ENCODE results near the gene RNASEL.
A peak's percentile ranks its signal among the peaks of the same experiment; 100 is the strongest.

Gene RNASEL

DNA sequence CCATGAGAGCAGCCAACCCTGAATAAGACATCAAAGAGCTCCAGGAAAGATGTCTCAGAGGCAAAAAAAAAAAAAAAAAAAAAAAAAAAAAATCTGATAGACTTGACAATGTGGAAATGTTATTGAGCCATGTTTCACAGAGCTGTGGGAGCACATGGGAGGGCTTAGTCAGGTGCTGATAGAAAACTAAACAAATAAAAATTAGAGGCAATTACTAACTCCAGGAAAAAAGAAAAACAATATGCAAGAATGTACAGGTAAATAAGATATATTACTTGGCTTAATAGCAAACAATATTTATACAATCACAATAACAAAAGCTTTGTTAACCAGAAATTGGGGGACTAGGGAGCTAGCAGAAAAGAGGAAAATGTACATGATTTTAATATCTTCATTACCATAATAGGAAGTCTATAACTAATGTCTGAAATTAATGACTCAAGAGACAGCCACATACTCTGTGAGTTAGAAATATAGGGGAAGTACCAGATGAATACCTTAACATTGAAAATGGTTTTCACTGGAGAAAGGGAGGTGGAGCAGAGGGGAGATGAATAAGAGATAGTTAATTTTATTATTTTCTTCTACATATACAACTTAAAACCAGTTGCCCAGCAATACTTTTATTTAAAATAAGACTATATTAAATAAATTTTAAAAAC, 32.0 kb upstream of the RNASEL start:
- DNase-seq (ENCODE audit: low spot score), result no peak

DNA sequence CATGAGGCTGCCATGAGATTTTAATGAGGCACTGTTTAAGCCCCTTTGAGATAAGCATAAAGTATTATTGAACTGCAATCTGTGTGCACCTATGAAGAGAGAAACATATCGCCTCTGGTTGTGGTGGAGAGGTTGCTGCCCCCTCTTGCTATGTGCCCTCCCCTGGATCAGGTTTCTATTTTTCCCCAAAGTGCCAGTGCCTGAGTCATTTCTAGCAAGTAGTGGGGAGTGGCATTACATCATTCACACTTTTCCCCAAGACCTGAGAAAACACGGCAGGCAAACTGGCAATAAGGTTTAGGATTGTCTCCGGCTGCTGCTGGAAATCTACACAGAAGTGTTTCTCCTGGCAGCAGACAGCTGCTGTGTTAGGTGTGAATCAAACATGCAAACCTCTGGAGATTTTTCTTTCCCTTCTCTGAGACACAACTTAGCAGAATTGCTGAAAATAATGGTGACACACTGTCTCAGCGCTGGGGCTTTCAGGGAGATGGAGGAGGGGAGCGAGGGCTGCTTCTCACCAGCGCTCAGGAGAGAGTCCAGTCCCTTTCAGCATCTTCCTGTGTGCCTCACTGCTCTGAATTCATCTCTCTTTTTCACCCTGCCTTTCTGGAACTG, 28.8 kb upstream of the RNASEL start:
- DNase-seq (ENCODE audit: low spot score), result no peak

DNA sequence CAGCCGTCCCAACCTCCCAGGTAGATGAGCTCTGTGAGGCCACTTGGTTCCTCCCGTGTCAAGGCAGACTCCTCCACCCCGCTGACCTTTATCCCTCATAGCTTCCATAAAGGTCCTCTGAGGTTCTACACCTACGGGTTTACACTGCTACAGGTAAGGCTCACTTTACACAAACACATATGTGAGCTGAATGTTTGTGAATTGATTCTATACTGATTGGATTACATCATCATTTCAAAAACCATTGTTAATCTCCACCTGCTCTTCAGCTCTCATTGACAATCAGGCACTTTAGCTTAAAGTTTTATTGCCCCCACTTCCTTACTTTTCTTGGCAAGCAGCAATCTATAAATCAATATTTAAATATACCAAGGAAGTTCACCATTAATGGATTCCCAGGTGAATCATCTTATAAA, 28.0 kb upstream of the RNASEL start:
- no peak for DNase-seq (ENCODE audit: low spot score)

DNA sequence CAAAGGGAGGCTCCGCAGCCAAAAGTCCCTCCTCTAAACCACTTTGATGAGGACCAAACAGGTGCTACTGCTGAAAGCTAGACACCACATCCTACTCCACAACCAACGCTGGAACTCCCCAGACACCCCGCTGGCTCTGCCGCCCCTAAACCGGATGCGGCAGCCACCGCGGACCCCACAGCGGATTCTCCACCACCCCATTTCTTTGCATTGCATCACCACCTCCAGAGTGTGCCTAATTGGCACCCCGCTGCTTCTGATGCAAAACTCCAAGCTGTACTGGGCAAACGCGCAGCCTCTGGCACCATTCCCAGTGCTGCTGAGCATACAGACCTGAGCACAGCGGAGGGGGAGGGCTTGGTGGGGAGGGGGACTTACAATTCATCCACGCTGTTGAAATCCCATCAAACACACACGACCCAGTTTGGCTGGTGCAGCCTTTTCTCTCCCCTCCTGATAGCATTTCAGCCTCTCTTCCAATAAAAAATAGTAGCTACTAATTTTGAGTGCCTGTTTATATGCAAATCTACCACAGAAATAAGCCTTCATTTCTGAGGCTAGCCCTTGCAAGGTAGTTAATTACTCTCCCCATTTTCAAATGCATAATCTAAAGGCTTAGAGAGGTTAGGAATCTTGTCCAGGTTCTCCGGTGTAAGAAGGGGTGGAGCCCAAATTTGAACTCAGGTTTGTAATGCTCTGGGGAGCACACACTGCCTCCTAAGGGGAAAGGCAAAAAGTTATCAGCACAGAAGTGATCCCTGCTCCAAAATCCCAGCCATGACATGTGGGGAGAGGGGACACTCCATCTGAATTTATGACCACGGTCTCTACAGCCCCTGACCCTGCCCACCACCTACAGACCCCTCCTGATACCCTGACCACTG, 27.3 kb upstream of the RNASEL start:
- DNase-seq (ENCODE audit: low spot score), result peak; percentile 88

- peak; percentile 20 for DNase-seq (ENCODE audit: low spot score)
Measured at GRCh38 chr1:182615468-182616129, 26.5 kb upstream of the RNASEL start.

- DNase-seq (ENCODE audit: low spot score), result peak; percentile 21
Measured at GRCh38 chr1:182614796-182615454, 25.9 kb upstream of the RNASEL start.

- no peak for DNase-seq (ENCODE audit: low spot score)
Measured at GRCh38 chr1:182611787-182612186, 22.7 kb upstream of the RNASEL start.

DNA sequence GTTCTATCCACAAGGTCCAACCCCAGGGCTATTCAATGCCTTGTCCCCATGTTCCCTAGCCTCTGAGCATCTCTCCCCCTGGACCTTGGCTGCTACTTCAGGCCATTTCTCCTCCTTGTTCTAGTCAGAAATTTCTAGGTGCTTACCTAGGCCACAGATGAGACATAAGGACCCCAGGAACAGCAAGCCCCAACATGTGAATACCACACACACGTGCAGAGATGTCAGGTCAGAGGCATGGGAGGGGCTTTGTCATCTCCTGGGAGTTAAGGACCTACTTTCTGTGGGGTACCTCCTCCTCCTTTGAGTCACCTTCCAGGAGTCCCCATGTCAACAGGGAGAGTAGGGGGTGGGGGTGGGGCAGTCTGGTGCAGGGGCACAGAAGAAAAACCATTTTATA, 22.3 kb upstream of the RNASEL start:
- no peak for DNase-seq (ENCODE audit: low spot score)

- DNase-seq (ENCODE audit: low spot score), result no peak
Measured at GRCh38 chr1:182610606-182611194, 21.6 kb upstream of the RNASEL start.

DNA sequence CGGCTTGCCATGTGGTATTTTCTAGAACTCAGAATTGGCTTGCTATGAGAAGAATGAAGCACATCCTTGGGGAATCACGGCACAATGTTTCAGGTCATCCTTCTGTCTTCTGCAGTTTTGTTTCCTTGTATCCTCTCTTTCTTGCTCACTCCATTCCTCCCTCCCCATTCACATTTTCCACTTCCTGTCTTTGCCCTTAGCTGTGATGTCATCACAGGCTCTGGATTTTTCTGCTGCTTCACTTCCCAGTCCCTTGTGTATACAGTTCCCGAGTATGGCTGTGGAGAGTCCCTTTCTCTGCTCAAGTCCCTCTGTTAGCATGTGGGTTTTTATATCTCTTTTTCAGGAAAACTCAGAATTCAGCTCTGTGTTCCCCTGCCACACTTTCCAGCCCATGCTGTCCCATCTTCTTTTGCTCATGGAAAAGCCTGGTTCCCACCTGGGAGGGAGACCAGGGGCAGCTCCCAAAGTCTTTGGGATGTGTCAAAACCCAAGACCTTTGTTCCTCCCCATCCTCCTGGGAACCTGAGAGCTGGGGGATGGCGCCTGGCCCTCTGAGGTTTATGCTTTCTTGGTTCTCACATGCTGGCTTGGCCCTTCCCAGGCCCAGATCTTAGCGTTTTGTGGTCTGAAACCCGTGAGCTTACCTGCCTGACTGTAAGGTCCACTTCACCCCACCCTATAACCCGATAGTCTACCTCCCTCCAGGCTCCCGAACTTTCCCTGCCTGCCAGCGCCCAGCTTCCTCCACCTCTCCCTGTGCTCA, 20.0 kb upstream of the RNASEL start:
- no peak for DNase-seq (ENCODE audit: low spot score)

GRCh38 chr1:182608236-182608635, 19.2 kb upstream of the RNASEL start:
- no peak for DNase-seq (ENCODE audit: low spot score)

DNA sequence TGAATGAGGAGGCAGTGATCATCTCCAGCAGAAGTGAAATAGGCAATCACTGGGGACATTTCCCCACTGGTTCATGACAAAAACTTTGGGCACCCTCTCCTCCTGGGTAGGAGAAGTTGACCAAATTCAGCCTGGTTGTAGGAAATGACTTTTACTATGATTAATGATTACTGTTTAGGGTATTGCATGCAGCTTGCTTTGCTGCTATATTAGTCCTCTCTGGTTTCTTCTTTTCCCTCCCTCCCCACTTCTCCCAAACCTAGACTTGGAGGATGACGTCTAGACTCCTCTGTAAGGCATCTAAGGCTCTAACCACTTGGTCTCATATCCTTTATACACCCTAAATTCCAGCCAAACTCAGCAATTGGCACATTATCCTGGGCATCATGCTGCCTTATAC, 18.5 kb upstream of the RNASEL start:
- DNase-seq (ENCODE audit: low spot score), result no peak

GRCh38 chr1:182604175-182605164, 15.4 kb upstream of the RNASEL start, which contains the start of gene RGS16:
Gene RGS16, minus strand, starts transcription at chr1:182604389. Its CDS starts 130 bp downstream, at chr1:182604259.
- DNase-seq (ENCODE audit: low spot score), result peak; percentile 92

DNA sequence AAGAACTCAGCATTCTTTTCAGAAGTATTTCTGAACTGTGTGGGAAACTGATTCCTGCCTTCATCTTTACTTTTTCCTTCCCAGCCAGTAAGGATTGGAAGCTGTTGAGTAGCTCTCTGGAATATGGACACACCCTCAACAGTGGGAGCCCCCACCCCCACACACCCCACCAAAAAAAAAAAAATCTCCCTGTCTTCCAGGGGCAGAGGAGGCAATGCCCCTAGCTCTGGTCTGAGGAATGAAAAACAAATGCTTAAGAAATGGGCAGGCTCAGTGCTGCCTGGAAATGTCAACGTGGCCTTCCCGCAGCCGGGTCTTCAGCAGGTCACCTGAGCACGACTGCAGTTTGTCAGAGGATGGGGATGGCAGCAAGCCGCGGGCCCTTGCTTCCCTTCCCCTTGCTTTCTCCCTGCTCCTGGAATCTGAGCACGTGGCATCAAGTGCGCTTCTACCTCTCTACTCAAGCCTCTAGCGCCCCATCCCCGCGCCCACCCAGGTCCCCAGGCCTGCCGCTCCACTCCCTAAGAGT, 14.7 kb upstream of the RNASEL start:
- no peak for DNase-seq (ENCODE audit: low spot score)

DNA sequence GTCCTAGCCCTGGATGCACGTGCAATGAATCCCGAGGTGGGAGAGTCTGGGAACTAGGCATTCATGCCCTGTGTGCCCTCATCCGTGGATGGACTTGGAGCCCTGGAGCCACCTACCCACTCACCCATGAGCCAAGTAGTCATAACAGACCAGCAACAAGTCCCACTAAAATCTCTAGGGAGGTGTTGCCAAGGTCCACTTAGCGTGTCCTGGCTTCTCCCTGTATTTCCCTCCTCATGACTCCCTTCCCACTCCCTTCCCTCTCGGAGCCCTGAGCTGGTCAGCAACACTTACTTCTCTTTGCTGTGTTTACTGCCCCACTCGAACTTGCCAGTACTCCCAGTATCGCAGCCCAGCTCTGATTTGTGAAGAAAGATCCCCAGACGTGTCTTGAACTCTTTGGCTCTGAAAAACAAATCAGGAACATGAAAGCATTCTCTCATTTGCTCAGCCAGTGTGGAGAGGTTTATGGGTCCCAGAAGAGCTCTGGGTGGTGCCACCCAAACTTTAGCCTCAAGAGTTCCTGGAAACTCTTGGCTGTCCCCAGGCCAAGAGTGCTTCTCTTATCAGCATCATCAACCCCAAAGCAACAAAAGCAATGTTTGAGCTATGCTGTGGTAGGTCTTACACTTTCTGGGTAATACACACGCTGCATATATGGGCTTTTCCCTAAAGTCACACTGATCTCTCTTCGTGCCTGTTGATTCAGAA, 14.0 kb upstream of the RNASEL start:
- peak; percentile 72 for DNase-seq (ENCODE audit: low spot score)

DNA sequence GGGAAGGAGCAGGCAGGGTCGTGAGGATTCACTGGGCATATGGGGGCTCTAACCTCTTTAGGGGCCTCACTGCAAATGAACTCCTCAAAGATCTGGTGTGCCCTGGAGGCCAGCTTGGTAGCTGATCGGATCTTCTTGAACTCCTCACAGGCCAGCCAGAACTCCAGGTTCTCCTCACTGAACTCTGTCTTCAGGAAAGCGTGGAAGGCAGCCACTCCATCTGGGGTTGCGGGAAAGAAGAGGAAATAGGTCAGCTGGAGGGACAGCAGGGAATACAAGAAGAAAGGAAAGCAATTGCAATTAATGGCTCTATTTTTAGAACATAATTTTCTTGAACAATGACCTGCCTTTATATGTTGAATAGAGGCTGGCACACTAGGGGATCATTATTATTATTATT, 12.9 kb upstream of the RNASEL start:
- no peak for DNase-seq (ENCODE audit: low spot score)

DNA sequence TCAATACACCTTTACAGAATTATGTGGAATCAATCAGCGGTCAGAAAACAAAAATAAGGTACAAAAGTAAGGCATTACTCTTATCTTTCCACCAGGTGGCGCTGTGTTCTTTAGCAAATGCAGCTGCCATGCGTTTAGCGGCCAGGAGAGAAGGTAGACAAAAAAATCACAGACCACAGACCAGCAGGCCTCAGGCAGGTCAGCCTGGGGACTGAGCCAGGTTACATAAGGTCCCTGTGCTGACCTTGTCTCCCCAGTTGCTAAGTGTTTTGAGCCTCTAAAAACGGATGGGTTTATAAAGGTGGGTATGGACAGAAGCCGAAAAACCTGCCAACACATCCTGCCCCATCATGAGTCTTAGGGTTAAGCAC, 12.3 kb upstream of the RNASEL start:
- peak; percentile 78 for DNase-seq (ENCODE audit: low spot score)

DNA sequence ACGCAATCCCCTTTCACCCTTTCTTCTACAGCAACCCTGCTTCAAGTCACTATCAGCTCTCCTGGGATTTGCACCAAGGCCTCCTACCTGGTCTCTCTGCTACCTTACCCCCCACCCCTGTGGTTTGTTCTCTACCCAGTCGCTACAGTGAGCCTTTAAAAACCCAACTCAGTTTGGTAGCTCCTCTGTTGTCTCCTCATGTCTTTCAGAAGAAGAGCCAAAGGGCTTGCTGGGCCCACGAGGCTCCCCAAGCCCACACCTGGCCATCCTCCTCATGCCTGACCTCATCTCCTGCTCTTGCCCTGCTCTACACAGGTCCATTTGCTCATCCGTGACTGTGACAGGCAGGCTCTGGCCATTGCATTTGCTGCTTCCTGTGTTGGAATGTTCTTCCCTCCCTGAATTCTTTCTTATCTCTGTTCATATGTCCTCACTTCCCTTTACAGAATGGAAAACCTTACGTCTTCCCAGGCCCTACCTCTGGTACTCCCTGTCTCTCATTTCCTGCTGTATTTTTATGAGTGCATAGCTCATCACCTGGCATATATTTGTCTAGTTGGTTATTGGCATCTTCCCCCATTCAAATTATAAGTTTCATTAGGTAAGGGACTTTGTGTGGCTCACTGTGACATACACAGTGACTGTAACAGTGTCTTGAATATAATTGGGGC, 11.8 kb upstream of the RNASEL start:
- DNase-seq (ENCODE audit: low spot score), result no peak

All from CD4-positive, alpha-beta T cell treated with Interleukin-15 for 4 hours (primary cell).